Breast epithelium (tissue), 4 donors: ENCODE results near the gene INHBB. TPM values are rescaled to one million over a fixed set of nuclear protein-coding genes. Genes with fewer than 3 reads are reported as not detected.

Source experiments
- DNase-seq, 2 donors: peaks; one replicate each; pipeline ENCODE4 v3.0.0-alpha.2; 2019; ENCODE audit warnings: low spot score in 2 of 2
- H3K27ac ChIP-seq, 2 donors: fragments of 200-600 bp; sonication (generic) in 1 of 2; one replicate each; pipeline ENCODE4 v1.5.1; 2016 to 2019; ENCODE audit warnings: mild to moderate bottlenecking in 1 of 2
- H3K27me3 ChIP-seq, 2 donors: fragments of 200-600 bp; sonication (generic) in 1 of 2; one replicate each; pipeline versions ENCODE4 v1.5.1 to v1.6.0; 2017 to 2019; ENCODE audit warnings: control low read depth in 1 of 2, mild to moderate bottlenecking in 1 of 2
- H3K36me3 ChIP-seq: fragments of 200-600 bp; one replicate; pipeline ENCODE4 v1.5.1; 2019
- H3K4me1 ChIP-seq, 2 donors: fragments of 200-600 bp; sonication (generic); one replicate each; pipeline ENCODE4 v1.5.1; 2016 to 2019; ENCODE audit warnings: control low read depth in 1 of 2
- H3K4me3 ChIP-seq, 3 donors: fragments of 200-600 bp; sonication (generic); 1 replicate in 2 of 3; 2 replicates in 1 of 3; pipeline ENCODE4 v1.5.1; 2016 to 2019; ENCODE audit warnings: mild to moderate bottlenecking in 3 of 3, moderate library complexity in 2 of 3
- H3K9me3 ChIP-seq, 2 donors: fragments of 200-600 bp; sonication (generic) in 1 of 2; one replicate each; pipeline ENCODE4 v1.5.1; 2016 to 2019; ENCODE audit warnings: control low read depth in 1 of 2
- POLR2A ChIP-seq: fragments of 450-650 bp; IDR thresholded peaks from one replicate; pipeline ENCODE4 v1.6.1; 2016; ENCODE audit warnings: antibody characterized with exemption, mild to moderate bottlenecking, moderate library complexity
- POLR2AphosphoS5 ChIP-seq, 3 donors: sonication (generic); formaldehyde crosslinking; IDR thresholded peaks; one replicate each; pipeline ENCODE4 v1.6.1; 2017; ENCODE audit warnings: antibody characterized with exemption in 3 of 3
- intact Hi-C: fragments of 100-400 bp; cut with DNase I; formaldehyde crosslinking; loops from one replicate; pipeline ENCODE4 v1.15.1; 2023; ENCODE audit warnings: low total_unique reads
- total RNA-seq, 3 donors: library from RNA; depleted of rRNA; stranded (reverse); fragments of >200 nt; gene quantifications; one replicate each; pipeline ENCODE4 v1.1.0, GENCODE V29; 2016
- TF ChIP-seq, protein P1 (sequence below), 3 donors: fragments of 450-650 bp; IDR thresholded peaks; one replicate each; pipeline ENCODE4 v1.5.1; 2016 to 2017; ENCODE audit warnings: antibody characterized with exemption in 3 of 3, mild to moderate bottlenecking in 3 of 3, moderate library complexity in 3 of 3

The INHBB gene
- total RNA-seq, 3 donors from 2014 or later, result 35.0 to 60.6 (median 42.3) TPM

DNA sequence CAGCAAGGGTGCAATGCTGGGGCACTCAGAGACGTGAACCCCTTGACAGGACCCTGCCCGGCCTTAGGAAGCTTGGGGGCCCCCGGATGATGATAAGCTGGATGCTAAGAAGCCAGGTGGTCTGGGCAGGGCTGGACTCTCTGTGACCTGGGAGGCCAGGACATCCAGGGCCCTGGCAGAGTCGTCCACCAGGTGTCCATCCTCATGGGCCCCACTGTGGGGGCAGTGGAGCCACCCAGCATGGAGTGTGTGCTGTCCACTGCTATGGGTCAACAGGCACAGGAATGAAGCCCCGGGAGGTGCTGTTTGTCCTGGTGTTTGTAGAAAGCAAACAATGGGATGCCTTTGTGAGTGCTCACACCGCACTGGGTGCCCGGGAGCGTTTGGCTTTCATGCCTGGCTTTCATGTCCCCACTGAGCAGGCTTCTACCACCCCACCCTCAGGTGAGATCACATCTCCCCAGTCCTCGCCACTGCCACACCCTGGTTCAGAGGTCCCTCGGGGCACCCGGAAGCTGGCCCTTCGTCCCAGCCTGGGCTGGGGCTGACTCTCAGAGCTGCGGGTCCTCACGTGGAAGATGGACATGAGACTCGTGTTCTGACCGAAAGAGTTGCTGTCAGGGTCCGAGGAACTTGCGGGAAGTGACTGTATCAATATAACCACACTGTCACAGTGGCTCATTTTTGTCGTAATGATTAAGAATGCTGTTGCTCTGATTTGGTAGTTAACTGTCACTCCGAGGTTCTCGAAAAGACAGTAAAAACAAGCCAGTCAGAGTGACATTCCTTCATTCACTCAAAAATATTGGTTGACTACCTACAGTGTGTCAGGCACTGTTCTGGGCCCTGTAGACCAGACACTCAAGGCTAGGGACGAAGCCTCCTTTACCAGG lies 53.3 kb downstream of the INHBB start:
- Histone ChIP-seq H3K36me3 (no peaks in the 10 kb centered on the region), H3K27ac (peak overlapping the region; percentile 28 to 64), H3K4me3 (no peak overlapping the region), H3K4me1 (no peaks in the 10 kb centered on the region), H3K27me3 (no peaks in the 10 kb centered on the region), H3K9me3 (no peaks in the 10 kb centered on the region)
- DNase-seq, result peak; percentile 73 to 90
- intact Hi-C loops, result no loop called here
- TF ChIP-seq POLR2A (no peak), POLR2AphosphoS5 (IDR thresholded peaks at IDR 0.05) (peak in 1 of 3 donors; percentile 43)
- TF ChIP-seq, protein P1, sequence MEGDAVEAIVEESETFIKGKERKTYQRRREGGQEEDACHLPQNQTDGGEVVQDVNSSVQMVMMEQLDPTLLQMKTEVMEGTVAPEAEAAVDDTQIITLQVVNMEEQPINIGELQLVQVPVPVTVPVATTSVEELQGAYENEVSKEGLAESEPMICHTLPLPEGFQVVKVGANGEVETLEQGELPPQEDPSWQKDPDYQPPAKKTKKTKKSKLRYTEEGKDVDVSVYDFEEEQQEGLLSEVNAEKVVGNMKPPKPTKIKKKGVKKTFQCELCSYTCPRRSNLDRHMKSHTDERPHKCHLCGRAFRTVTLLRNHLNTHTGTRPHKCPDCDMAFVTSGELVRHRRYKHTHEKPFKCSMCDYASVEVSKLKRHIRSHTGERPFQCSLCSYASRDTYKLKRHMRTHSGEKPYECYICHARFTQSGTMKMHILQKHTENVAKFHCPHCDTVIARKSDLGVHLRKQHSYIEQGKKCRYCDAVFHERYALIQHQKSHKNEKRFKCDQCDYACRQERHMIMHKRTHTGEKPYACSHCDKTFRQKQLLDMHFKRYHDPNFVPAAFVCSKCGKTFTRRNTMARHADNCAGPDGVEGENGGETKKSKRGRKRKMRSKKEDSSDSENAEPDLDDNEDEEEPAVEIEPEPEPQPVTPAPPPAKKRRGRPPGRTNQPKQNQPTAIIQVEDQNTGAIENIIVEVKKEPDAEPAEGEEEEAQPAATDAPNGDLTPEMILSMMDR (IDR thresholded peaks at IDR 0.05), result no peak

DNA sequence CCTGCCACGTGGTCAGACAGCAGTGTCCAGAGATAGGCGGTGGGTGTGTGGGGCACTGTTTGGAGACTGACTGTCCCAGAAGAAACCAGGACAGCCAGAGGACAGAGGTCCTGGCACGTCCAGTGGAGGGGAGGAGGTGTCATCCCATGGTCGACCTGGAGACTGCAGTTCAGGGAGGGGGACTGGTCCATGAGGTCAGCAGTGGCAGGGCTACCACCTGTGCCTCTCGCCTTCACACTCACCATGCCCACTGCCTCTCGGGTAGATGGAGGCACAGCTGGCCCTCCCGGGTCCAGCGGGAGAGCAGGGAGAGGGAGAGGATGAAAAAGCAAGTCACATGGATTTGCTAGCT lies 53.9 kb downstream of the INHBB start:
- TF ChIP-seq POLR2A, result no peak
- TF ChIP-seq, protein P1 (IDR thresholded peaks at IDR 0.05), result no peak
- TF ChIP-seq POLR2AphosphoS5 (IDR thresholded peaks at IDR 0.05), result no peak
- DNase-seq, result peak in 1 of 2 donors; percentile 31
- Histone ChIP-seq H3K4me3 (no peak overlapping the region), H3K36me3 (no peaks in the 10 kb centered on the region), H3K9me3 (no peaks in the 10 kb centered on the region), H3K4me1 (no peaks in the 10 kb centered on the region), H3K27ac (peak overlapping the region; percentile 28 to 48), H3K27me3 (no peaks in the 10 kb centered on the region)
- intact Hi-C loops, result loop anchor here (5.0 kb wide), 1 partner anchor 258 kb away; no protein-coding TSS in a partner anchor

DNA sequence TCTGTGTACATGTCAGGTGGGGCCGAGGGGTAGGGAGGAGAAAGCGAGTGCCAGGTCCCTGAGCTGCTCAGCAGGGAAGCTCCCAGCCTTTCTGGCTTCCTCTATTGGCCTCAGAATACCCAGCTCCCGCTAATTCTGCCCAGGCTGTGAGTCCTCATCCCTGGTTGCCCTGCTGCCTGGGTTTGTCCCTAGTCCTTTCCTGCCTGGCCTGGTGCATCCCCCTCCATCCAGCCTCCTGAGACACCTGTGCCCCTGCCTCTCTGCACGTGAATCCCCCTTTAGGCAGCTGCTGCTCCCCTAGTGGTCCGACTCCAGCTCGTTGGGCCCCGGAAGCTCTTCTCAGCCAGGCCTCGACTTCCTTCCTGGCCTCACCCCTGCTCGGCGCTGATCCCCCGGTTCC lies 54.6 kb downstream of the INHBB start:
- TF ChIP-seq POLR2A (no peak), POLR2AphosphoS5 (IDR thresholded peaks at IDR 0.05) (no peak)
- TF ChIP-seq, protein P1 (IDR thresholded peaks at IDR 0.05), result no peak
- H3K27ac ChIP-seq, result no peak overlapping the region

More for the DNA sequence above, 54.6 kb downstream of the INHBB start:
- H3K4me1 ChIP-seq, result no peaks in the 10 kb centered on the region
- no peaks in the 10 kb centered on the region for H3K9me3 ChIP-seq
- H3K27me3 ChIP-seq, result no peaks in the 10 kb centered on the region
- intact Hi-C loops, result loop anchor here (5.0 kb wide), 1 partner anchor 258 kb away; no protein-coding TSS in a partner anchor
- peak in 1 of 2 donors; percentile 48 for DNase-seq
- no peaks in the 10 kb centered on the region for H3K36me3 ChIP-seq
- no peak overlapping the region for H3K4me3 ChIP-seq

Other genes starting within 250 kb of the INHBB start
- 10 to 100 TPM; 18.1 to 31.9 (median 26.2) TPM for gene TMEM185B, start 122.7 kb upstream of the INHBB start, total RNA-seq
- 10 to 100 TPM; 36.1 to 59.8 (median 38.5) TPM for gene RALB, start 93.3 kb upstream of the INHBB start, total RNA-seq